H9 (cell line): Measurements from ENCODE around the gene ZFP64. TPM values are rescaled to one million over a fixed set of nuclear protein-coding genes. Genes with fewer than 3 reads are reported as not detected.
A peak's percentile ranks its signal among the peaks of the same experiment; 100 is the strongest.

Source experiments
- DNase-seq: peaks from one replicate; pipeline ENCODE4 v3.0.0-alpha.2; 2017
- H2AFZ ChIP-seq: one replicate; pipeline ENCODE4 v1.6.1; 2013; ENCODE audit warnings: mild to moderate bottlenecking, low read length, control low read depth, moderate library complexity
- H2AK5ac ChIP-seq: 2 replicates; pipeline ENCODE4 v1.6.1; 2013; ENCODE audit warnings: low read length, control low read depth, mixed read lengths; ENCODE audit not compliant: insufficient read length
- H2BK120ac ChIP-seq: one replicate; pipeline ENCODE4 v1.6.1; 2013; ENCODE audit warnings: low read depth, mild to moderate bottlenecking, low read length, control low read depth, inconsistent platforms; ENCODE audit not compliant: poor library complexity, severe bottlenecking
- H2BK12ac ChIP-seq: 2 replicates; pipeline ENCODE4 v1.6.1; 2013; ENCODE audit warnings: low read length, control low read depth, mixed read lengths, low read depth; ENCODE audit not compliant: insufficient read length
- H2BK15ac ChIP-seq: 2 replicates; pipeline ENCODE4 v1.6.1; 2013; ENCODE audit warnings: low read depth, low read length, control low read depth
- H2BK20ac ChIP-seq: one replicate; pipeline ENCODE4 v1.6.1; 2013; ENCODE audit warnings: low read depth, mild to moderate bottlenecking, low read length, control low read depth, inconsistent platforms; ENCODE audit not compliant: poor library complexity, severe bottlenecking
- H2BK5ac ChIP-seq: 2 replicates; pipeline ENCODE4 v1.6.1; 2013; ENCODE audit warnings: low read length, control low read depth, mixed read lengths; ENCODE audit not compliant: insufficient read length
- H3K14ac ChIP-seq: 2 replicates; pipeline ENCODE4 v1.6.1; 2013; ENCODE audit warnings: low read length, control low read depth; ENCODE audit not compliant: insufficient read depth
- H3K18ac ChIP-seq: 2 replicates; pipeline ENCODE4 v1.6.1; 2013; ENCODE audit warnings: low read depth, mild to moderate bottlenecking, mixed read lengths, low read length, control low read depth; ENCODE audit not compliant: insufficient read length
- H3K23ac ChIP-seq: 2 replicates; pipeline ENCODE4 v1.6.1; 2013; ENCODE audit warnings: low read length, control low read depth, mixed read lengths, low read depth; ENCODE audit not compliant: insufficient read length
- H3K23me2 ChIP-seq: 2 replicates; pipeline ENCODE4 v1.6.1; 2013; ENCODE audit warnings: low read depth, mild to moderate bottlenecking, mixed read lengths, low read length, control low read depth; ENCODE audit not compliant: insufficient read length, poor library complexity, severe bottlenecking
- H3K27ac ChIP-seq: 2 replicates; pipeline ENCODE4 v1.5.1; 2013; ENCODE audit warnings: low read length, control low read depth, mixed read lengths, low read depth; ENCODE audit not compliant: insufficient read length
- H3K27me3 ChIP-seq: 2 replicates; pipeline ENCODE4 v1.6.1; 2013; ENCODE audit warnings: low read length, control low read depth, inconsistent platforms; ENCODE audit not compliant: insufficient read depth
- H3K4ac ChIP-seq: 2 replicates; pipeline ENCODE4 v1.6.1; 2013; ENCODE audit warnings: low read depth, mild to moderate bottlenecking, control low read depth, inconsistent platforms, low read length, moderate library complexity
- H3K4me1 ChIP-seq: 2 replicates; pipeline ENCODE4 v1.6.1; 2013; ENCODE audit warnings: low read length, control low read depth, inconsistent platforms; ENCODE audit not compliant: insufficient read depth
- H3K4me2 ChIP-seq: 2 replicates; pipeline ENCODE4 v1.6.1; 2013; ENCODE audit warnings: low read length, control low read depth, mixed read lengths; ENCODE audit not compliant: insufficient read length, insufficient read depth
- H3K56ac ChIP-seq: 2 replicates; pipeline ENCODE4 v1.6.1; 2013; ENCODE audit warnings: low read depth, mild to moderate bottlenecking, mixed read lengths, low read length, control low read depth; ENCODE audit not compliant: insufficient read length
- H3K79me1 ChIP-seq: 2 replicates; pipeline ENCODE4 v1.6.1; 2013; ENCODE audit warnings: low read depth, mild to moderate bottlenecking, moderate library complexity, low read length, control low read depth, inconsistent platforms; ENCODE audit not compliant: insufficient read depth, poor library complexity, severe bottlenecking
- H3K79me2 ChIP-seq: 2 replicates; pipeline ENCODE4 v1.6.1; 2013; ENCODE audit warnings: low read length, control low read depth, inconsistent platforms; ENCODE audit not compliant: insufficient read depth
- H3K9ac ChIP-seq: 2 replicates; pipeline ENCODE4 v1.6.1; 2013; ENCODE audit warnings: low read length, control low read depth, mixed read lengths; ENCODE audit not compliant: insufficient read length; ENCODE audit errors: extremely low read depth
- H3K9me3 ChIP-seq: one replicate; pipeline ENCODE4 v1.6.1; 2013; ENCODE audit warnings: low read depth, low read length, inconsistent platforms; ENCODE audit not compliant: control insufficient read depth
- H3T11ph ChIP-seq: one replicate; pipeline ENCODE4 v1.6.1; 2013; ENCODE audit warnings: mild to moderate bottlenecking, low read length, control low read depth, inconsistent platforms
- H4K20me1 ChIP-seq: one replicate; pipeline ENCODE4 v1.6.1; 2013; ENCODE audit not compliant: control insufficient read depth, insufficient read length, insufficient read depth
- H4K5ac ChIP-seq: 2 replicates; pipeline ENCODE4 v1.6.1; 2013; ENCODE audit warnings: low read depth, mild to moderate bottlenecking, mixed read lengths, low read length, control low read depth; ENCODE audit not compliant: insufficient read length
- H4K8ac ChIP-seq: replicated peaks from 2 replicates; pipeline ENCODE4 v1.6.1; 2013; ENCODE audit warnings: low read length, control low read depth, mixed read lengths, low read depth; ENCODE audit not compliant: insufficient read length
- H4K91ac ChIP-seq: 2 replicates; pipeline ENCODE4 v1.6.1; 2013; ENCODE audit warnings: low read depth, mild to moderate bottlenecking, moderate library complexity, mixed read lengths, low read length, control low read depth; ENCODE audit not compliant: insufficient read length
- H3K27ac Mint-ChIP-seq, 3 experiments: 2 replicates in 2 of 3; 3 replicates in 1 of 3; pipeline ENCODE4 v1.8.0; 2020 to 2021; ENCODE audit warnings: mixed read lengths in 3 of 3, mild to moderate bottlenecking in 1 of 3, moderate library complexity in 1 of 3
- H3K27me3 Mint-ChIP-seq: 2 replicates; pipeline ENCODE4 v1.8.0; 2021; ENCODE audit warnings: low read depth, mild to moderate bottlenecking, moderate library complexity, mixed read lengths
- H3K36me3 Mint-ChIP-seq, 3 experiments: 2 replicates in 2 of 3; 3 replicates in 1 of 3; pipeline ENCODE4 v1.8.0; 2020 to 2021; ENCODE audit warnings: low read depth in 3 of 3, mixed read lengths in 3 of 3; ENCODE audit not compliant: insufficient read depth in 1 of 3
- H3K4me1 Mint-ChIP-seq, 2 experiments: 2 replicates each; pipeline ENCODE4 v1.8.0; 2020; ENCODE audit warnings: mixed read lengths in 2 of 2
- H3K4me3 Mint-ChIP-seq, 2 experiments: 2 replicates in 1 of 2; 3 replicates in 1 of 2; pipeline ENCODE4 v1.8.0; 2020 to 2021; ENCODE audit warnings: mild to moderate bottlenecking in 2 of 2, mixed read lengths in 2 of 2, moderate library complexity in 1 of 2
- H3K9me3 Mint-ChIP-seq, 2 experiments: 2 replicates in 1 of 2; 3 replicates in 1 of 2; pipeline ENCODE4 v1.8.0; 2020; ENCODE audit warnings: mild to moderate bottlenecking in 2 of 2, mixed read lengths in 2 of 2, moderate library complexity in 1 of 2
- CTCF ChIP-seq: fragments of 200-600 bp; sonication (generic); conservative IDR thresholded peaks from 3 replicates; pipeline ENCODE4 v1.8.0; 2021; ENCODE audit warnings: antibody characterized with exemption, mild to moderate bottlenecking
- WGBS: extraction: QIAGEN DNeasy Blood & Tissue Kit; methylation state at CpG from one replicate; pipeline ENCODE4 v1.1.7; 2013; ENCODE audit warnings: missing lambda C conversion rate, low lambda C conversion rate, mixed read lengths; ENCODE audit not compliant: insufficient read length; ENCODE audit errors: extremely low coverage; 5-methylcytosine and 5-hydroxymethylcytosine counted together
- total RNA-seq: library from RNA; stranded (reverse); gene quantifications from 2 replicates; pipeline ENCODE4 v1.2.1, GENCODE V29; 2021

The ZFP64 gene
- total RNA-seq, 1 experiment from 2014 or later, result 29.2 TPM

- peaks cover 20 to 22% of the 10 kb centered on the region in 2 experiments for H3K4me1 Mint-ChIP-seq
- H3K79me1 ChIP-seq, result peaks cover 3% of the 10 kb centered on the region
- H2AFZ ChIP-seq, result no peak overlapping the region
- peaks cover 3% of the 10 kb centered on the region; the same call in 1 of the 2 replicates for H3K4me1 ChIP-seq
- no peak overlapping the region for H2BK15ac ChIP-seq
- no peaks in the 10 kb centered on the region for H3K27me3 Mint-ChIP-seq
- no peak overlapping the region for H4K91ac ChIP-seq
- no peak overlapping the region for H2BK120ac ChIP-seq
- no peak overlapping the region for H3K27ac ChIP-seq
- no peak overlapping the region for H4K8ac ChIP-seq
- peak; percentile 41 for DNase-seq
- H3K79me2 ChIP-seq, result peaks cover 2% of the 10 kb centered on the region; the same call in 1 of the 2 replicates
- H3K36me3 Mint-ChIP-seq, result peaks cover 3 to 14% (median 10%) of the 10 kb centered on the region in 3 experiments; a peak in 5 of 7 replicates
- peak overlapping the region; percentile 95 for H3K14ac ChIP-seq
- no peak for TF ChIP-seq CTCF
- no peaks in the 10 kb centered on the region for H3K27me3 ChIP-seq
- H3K56ac ChIP-seq, result no peak overlapping the region
- H2BK12ac ChIP-seq, result no peak overlapping the region
- no peak overlapping the region for H4K5ac ChIP-seq
- peak overlapping the region; percentile 97 for H3K4me2 ChIP-seq
- peak overlapping the region in 2 of 3 experiments; percentile 96 to 97 for H3K27ac Mint-ChIP-seq
- no peaks in the 10 kb centered on the region for H3K9me3 Mint-ChIP-seq
- H3K18ac ChIP-seq, result no peak overlapping the region
- H3T11ph ChIP-seq, result no peak overlapping the region
- no peak overlapping the region for H2AK5ac ChIP-seq
- no CpG with 5 or more reads among the region's 15 CpGs for WGBS
- H2BK5ac ChIP-seq, result no peak overlapping the region
- H3K23ac ChIP-seq, result no peak overlapping the region
- H3K9ac ChIP-seq, result peak overlapping the region; percentile 66
- H3K4ac ChIP-seq, result no peak overlapping the region
- H4K20me1 ChIP-seq, result peaks cover 2% of the 10 kb centered on the region
- no peak overlapping the region for H2BK20ac ChIP-seq
- H3K9me3 ChIP-seq, result no peaks in the 10 kb centered on the region
- peak overlapping the region; percentile 92 to 96 for H3K4me3 Mint-ChIP-seq
- H3K23me2 ChIP-seq, result peaks cover 12% of the 10 kb centered on the region
Measured at GRCh38 chr20:52190437-52191131, 995 bp downstream of the ZFP64 start.
